ENCODE results near the gene HPS6. TPM values are rescaled to one million over a fixed set of nuclear protein-coding genes. Genes with fewer than 3 reads are reported as not detected.
"Not testable (repeated sequence)": the region's sequence is repeated elsewhere in the genome, so short reads cannot be mapped to it uniquely, and the experiment has no call there.

Gene HPS6
- 56.7 and 69.3 TPM in 2 replicates for total RNA-seq (2014; rRNA removed)
- polyA plus RNA-seq (2012) = 18.8 TPM

DNA sequence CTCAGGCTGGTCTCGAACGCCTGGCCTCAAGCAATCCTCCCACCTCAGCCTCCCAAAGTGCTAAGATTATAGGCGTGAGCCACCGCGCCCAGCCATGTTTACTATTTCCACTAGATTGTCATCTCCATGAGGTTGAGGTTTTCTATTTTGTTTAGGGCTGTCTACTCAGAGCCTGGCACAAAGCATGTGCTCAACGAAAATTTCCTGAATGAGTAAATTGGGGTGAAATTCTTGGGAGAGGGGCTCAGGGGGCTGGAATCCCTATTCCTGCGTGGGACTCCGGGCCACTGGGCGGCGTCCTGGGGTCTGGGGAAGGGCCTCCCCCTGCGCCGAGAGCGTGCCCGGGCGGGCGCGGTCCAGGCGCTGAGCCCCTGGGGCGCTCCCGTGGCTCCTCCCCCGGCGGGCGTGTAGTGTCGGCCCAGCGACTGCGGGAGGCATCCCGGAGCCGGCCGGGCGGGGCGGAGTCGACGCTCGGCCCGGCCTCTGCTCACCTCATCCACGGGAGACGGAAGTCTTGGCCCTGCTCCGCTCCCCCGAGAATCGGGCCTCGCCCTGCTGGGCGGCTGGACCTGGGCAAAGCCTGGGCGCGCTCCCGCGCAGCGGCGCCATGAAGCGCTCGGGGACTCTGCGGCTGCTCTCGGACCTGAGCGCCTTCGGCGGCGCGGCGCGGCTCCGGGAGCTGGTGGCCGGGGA is at the start of gene HPS6:
TSS of gene HPS6 (plus strand) at position 482 of the 693 bp plus-strand sequence. CDS start at position 608, 126 bp downstream.
- peak; percentile 90 for DNase-seq (ENCODE audit: low read depth)

DNA sequence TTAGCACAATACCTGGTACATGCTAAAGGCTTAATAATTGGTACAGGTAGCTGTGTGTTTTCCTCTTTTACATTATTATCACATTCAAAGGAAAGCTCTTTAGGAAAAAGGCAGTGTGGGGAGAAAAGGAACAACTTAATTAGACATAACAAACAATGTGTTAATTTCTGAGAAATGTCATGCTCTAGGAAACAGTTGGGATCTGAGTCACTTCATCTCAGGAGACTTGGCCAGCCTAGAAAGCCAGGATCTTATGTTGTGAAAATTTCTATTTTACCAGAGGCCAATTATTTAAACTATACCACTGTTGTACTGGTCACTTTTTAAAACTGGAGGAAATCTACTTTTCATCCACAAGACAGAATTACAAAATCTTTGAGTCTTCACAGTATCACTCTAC is 48.7 kb upstream of the HPS6 start:
- no peak for DNase-seq (ENCODE audit: low read depth)

DNA sequence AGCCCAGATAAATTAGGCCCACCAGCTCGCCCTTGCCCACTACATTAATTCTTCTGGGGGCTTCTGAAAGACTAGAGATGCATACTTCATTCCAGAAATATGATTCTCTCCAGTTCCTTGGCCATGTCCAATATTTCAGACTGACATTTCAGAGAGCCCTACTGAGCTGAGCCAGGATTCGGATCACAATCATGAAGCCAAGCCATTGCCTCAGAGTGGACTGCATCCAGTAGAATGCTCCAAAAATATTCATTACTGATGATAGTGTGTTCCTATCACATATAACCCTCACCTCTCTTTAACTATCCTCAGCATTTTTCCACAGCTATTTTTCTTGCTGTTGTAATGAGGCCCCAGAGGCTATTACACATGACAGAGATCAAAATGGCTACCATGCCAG is 47.9 kb upstream of the HPS6 start:
- no peak for DNase-seq (ENCODE audit: low read depth)

DNA sequence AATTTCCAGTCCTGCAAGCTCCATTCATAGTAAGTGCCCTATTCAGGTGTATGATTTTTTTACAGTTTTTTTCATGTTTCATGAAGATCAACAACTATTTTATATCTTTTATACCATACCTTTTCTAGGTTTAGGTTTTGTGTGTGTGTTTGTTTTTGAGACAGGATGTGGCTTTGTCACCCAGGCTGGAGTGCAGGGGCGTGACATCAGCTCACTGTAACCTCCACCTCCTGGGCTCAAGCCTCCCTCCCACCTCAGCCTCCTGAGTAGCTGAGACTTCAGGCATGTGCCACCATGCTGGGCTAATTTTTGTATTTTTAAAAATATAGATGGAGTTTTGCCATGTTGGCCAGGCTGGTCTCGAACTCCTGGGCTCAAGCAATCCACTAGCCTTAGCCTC is 44.2 kb upstream of the HPS6 start:
- DNase-seq (ENCODE audit: low read depth) = no peak

DNA sequence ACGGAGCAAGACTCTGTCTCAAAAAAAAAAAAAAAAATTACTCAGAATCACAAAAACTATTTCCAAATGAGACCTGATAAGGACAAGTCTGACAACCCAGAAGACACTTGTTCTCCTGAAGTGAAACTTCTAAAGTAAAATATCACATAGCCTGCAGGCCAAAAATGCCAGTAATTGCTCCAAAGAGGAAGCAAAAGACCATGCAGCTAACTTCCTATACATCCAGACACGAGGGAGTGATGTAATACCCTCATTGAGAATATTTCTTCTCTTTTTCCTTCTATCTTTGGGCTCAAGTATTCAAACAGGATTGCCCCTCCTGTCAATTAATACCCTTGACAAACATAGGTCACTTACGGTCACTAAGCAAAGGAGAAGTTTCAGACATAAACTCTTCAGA is 40.4 kb upstream of the HPS6 start:
- DNase-seq (ENCODE audit: low read depth) = no peak

DNA sequence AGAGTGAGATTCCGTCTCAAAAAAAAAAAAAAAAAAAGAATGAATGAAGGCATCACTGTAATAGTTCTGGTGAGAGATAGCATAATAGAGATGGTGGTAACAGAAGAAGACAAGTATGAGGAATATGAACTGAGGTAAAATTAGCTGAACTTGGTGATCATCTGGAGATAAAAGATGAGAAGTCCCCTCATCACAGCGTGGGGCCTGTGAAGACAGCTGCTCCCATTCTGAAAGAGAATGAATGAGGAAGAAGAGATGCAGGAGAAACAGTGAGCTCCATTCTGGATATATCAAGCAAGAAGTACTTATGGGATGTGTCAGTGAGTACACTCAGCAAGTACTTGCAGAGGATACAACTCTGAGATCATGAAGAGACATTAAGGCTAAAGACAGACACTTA is 37.9 kb upstream of the HPS6 start:
- DNase-seq (ENCODE audit: low read depth) = no peak

DNA sequence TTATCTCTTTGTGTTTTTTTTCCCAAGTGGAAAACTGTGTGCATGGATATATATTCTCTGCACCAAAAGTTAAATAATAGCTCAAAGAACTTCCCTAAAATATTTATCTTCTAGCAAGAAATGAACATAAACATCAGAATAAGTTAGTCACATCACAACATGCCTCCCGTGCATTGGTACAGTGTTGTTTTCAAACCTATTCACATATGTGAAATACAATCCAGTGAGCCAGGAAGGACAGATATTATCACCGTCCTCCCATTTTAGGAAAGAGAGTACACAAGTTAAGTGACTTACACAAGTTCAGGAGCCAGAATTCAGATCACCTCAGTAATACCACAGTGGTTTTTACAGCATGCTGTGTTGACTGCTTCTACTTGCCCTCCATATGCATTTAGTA is 31.4 kb upstream of the HPS6 start:
- no peak for DNase-seq (ENCODE audit: low read depth)

DNA sequence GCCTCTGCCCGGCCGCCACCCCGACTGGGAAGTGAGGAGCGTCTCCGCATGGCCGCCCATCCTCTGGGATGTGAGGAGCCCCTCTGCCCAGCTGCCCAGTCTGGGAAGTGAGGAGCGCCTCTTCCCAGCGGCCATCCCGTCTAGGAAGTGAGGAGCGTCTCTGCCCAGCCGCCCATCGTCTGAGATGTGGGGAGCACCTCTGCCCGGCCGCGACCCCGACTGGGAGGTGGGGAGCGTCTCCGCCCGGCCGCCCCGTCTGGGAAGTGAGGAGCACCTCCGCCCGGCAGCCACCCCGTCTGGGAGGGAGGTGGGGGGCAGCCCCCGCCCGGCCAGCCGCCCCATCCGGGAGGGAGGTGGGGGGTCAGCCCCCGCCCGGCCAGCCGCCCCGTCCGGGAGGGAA is 29.3 kb upstream of the HPS6 start:
- DNase-seq (ENCODE audit: low read depth) = not testable (repeated sequence)

DNA sequence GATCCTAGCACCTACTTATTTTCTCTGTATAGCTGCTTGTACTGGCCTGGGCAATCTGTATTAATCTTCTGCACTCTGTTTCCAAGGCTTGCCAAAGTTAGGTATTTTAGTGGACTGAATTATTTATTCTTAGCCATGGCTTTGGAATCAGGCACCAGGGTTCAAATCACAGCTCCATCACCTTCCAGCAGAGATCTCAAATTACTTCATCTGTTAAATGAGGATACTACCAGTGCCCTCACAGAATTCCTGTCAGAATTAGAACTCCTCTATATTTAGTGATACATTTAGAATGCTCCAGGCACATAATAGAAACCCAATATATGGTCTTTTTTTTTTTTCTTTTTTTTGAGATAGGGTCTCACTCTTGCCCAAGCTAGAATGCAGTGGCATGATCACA is 26.7 kb upstream of the HPS6 start:
- no peak for DNase-seq (ENCODE audit: low read depth)

DNA sequence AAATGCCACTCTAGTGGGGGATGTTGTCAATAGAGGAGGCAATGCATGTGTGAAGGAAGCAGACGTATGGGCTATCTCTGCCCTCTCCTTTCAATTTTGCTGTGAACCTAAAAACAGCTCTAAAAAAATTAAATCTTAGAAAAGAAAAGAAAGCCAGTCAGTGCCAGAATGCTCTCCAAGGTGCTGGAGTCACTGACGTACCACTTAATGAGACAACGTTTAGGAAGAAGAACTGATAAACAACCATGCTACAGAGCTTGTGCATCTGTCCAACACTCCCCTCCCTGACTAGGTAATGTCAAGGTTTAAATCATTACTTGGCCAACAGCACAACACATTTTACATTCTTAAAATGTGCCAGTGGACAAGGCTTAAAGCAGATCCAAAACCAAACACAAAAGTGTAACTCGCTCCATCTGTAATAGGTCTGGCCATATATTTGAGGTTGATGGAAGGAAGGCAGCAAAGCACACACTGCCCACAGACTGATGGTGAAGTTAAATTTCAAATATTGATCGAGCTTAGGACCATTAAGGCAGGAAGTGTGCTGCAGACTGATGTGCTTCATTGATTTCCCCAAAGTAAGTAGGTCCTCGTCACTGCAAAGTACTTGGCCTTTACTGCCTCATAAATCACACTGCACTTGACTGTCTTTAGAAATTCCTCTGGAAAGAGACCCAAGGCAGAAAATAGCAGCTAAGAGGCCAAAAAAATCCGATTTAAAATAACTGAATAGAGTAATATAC is 24.7 kb upstream of the HPS6 start:
- no peak for DNase-seq (ENCODE audit: low read depth)

DNA sequence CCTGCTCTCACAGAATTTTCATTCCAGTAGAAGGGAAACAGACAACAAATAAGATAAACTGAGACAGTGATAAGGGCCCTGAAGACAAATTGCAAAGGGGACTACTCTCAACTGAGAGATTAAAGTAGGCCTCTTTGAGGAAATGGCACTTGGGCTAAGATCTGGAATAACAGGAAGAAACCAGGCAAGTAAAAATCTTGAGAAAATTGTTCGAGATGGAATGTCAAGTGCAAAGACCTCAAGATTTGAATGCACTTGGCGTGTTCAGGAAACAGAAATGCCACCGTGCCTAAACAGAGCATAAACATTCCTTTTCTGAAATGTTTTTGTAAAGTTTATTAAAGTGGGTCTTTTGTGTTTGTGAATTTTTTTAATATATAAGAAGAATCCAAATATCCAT is 19.9 kb upstream of the HPS6 start:
- no peak for DNase-seq (ENCODE audit: low read depth)

DNA sequence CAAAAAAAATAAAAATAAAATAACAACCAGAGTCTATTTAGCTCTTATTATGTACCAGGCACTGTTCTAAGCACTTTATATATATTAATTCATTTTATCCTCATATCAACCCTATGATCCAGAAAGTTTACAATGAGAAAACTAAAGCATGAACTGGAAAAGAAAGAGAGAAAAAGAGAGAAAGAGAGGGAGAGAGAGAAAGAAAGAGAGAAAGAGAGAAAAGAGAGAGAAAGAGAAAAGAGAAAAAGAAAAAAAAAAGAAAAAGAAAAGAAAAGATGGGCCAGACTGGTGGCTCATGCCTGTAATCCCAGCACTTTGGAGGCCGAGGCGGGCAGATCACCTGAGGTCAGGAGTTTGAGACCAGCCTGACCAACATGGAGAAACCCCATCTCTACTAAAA is 19.1 kb upstream of the HPS6 start:
- DNase-seq (ENCODE audit: low read depth) = no peak

DNA sequence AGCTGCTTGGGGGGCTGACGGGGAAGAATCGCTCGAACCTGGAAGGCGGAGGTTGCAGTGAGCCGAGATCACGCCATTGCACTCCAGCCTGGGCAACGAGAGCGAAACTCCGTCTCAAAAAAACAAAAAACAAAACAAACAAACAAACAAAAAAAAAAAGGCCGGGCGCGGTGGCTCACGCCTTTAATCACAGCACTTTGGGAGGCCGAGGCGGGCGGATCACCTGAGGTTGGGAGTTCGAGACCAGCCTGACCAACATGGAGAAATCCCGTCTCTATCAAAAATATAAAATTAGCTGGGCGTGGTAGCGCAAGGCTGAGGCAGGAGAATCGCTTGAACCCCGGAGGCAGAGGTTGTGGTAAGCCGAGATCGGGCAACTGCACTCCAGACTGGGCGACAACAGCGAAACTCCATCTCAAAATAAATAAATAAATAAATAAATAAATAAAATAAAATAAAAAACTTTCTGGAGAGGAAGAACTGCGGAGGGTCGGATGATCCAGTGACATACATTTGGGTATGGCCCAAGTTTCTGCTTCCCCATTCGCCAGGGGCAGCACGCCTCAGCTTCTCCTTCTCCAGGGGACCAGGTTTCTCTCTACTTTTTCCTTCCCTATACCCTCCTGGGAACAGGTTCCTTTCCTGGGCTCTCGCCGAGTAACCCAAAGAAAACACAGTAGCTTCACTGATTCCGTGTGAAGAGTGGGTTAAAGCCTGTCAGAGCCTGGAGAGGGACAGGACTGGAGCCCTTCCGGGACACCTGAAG is 10.1 kb upstream of the HPS6 start:
- not testable (repeated sequence) for DNase-seq (ENCODE audit: low read depth)

DNA sequence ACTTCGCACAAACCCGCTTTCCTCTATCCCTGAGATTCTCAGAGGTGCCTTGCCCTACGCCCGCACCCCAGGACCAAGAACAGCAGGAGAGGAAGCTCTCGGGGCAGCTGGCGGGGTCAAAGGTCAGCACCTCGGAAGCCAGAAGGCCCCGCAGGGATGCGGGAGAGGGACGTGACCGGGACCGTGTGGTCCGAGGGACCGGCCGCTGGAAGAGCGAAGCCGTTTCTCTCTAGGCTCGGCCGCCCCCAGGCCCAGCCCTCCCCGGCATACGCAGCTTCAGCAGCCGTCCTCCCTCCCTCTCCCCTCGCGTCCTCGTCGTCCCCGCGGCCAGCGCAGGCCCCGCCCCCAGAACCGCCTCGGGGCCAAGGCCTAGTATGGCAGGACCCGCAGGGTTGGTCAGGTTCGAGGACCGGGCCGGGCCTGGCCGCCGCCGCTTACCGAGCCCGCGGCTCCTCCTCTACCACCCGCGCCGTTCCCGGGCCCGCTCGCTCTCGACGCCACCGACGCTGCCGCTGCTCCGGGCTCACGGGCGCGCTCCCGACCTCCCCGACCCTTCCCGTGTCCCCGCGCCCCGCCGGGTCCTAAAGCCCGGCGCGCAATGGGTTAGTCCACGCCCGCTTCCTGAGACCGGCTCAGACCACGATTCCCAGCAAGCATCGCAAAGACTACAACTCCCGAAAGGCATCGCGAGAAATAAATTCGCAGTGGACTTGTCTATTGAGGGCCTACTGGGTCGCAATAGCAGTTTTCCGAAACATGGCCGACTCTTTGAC is 9.3 kb upstream of the HPS6 start, which contains the start of gene ARMH3:
TSS of gene ARMH3 (minus strand) at position 527 of the 773 bp plus-strand sequence. CDS start 16,059 bp downstream, outside the sequence.
- peak; percentile 98 for DNase-seq (ENCODE audit: low read depth)

DNA sequence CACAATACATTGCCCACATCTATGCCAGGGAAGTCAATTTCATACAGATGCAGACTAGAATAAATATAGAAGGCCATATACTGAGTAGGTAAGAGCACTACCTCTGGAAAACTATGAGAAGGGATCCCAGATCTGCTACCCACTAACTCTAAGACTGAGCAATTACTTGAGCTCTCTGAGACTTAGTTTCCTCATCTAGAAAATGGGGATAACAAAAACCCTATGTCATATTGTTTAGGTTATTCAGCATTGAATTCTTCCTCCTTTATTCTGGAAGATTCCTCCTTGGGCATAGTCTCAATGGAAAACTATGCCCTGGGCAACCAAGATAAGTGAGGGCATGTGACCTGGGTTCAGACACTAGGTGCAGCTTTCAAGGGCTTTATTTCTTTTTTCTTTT is 5.2 kb upstream of the HPS6 start:
- DNase-seq (ENCODE audit: low read depth) = no peak

DNA sequence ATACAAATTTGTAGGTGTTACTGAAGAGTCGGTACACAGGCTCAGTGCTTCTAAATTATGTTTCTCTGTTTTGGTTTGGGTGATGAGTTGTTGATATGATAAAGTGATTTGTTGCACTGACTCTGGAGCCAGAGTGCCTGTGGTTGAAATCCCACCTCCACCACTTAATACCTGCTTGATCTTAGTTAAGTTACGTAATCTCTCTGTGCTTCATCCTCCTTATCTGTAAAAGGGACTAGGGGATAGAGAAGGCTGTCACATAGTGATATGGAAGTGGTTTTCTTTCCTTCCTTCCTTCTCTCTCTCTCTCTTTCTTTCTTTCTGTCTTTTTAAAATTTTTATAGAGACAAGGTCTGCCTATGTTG is 664 bp upstream of the HPS6 start:
- no peak for DNase-seq (ENCODE audit: low read depth)

DNA sequence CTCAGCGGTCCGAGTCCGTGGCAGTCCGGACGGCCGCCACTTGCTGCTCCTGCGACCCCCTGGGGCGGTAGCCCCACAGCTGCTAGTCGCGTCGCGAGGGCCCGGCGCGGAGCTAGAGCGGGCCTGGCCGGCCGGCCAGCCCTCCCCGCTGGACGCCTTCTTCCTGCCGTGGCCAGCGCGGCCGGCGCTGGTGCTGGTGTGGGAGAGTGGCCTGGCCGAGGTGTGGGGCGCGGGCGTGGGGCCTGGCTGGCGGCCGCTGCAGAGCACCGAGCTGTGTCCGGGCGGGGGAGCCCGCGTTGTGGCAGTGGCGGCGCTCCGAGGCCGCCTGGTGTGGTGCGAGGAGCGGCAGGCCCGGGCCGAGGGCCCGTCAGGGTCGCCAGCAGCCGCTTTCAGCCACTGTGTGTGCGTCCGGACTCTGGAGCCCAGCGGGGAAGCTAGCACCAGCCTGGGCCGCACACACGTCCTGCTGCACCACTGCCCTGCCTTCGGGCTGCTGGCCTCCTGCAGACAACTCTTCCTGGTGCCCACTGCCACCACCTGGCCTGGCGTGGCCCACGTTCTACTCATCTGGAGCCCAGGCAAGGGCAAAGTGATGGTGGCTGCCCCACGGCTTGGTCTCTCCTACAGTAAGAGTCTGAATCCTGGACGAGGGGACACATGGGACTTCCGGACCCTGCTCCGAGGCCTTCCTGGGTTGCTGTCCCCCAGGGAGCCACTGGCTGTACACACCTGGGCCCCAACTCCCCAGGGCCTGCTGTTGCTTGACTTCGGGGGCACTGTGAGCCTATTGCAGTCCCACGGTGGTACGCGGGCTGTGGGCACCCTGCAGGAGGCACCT is 631 bp downstream of the HPS6 start:
- no peak for DNase-seq (ENCODE audit: low read depth)

DNA sequence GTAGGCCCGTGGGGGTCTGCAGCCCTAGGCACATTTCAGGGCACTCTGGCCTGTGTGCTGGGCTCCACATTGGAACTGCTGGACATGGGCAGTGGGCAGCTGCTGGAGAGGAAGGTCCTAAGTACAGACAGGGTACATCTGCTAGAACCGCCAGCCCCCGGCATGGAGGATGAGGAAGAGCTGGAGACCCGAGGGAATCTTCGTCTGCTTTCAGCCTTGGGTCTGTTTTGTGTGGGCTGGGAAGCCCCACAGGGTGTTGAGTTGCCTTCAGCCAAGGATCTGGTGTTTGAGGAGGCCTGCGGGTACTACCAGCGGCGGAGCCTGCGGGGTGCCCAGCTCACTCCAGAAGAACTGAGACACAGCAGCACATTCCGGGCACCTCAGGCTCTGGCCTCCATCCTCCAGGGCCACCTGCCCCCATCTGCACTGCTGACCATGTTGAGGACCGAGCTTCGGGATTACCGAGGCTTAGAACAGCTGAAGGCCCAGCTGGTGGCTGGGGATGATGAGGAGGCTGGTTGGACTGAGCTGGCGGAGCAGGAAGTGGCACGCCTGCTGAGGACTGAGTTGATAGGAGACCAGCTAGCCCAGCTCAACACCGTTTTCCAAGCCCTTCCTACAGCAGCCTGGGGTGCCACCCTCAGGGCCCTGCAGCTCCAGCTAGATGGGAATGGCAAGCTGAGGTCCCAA is 1.4 kb downstream of the HPS6 start:
- DNase-seq (ENCODE audit: low read depth) = peak; percentile 23

DNA sequence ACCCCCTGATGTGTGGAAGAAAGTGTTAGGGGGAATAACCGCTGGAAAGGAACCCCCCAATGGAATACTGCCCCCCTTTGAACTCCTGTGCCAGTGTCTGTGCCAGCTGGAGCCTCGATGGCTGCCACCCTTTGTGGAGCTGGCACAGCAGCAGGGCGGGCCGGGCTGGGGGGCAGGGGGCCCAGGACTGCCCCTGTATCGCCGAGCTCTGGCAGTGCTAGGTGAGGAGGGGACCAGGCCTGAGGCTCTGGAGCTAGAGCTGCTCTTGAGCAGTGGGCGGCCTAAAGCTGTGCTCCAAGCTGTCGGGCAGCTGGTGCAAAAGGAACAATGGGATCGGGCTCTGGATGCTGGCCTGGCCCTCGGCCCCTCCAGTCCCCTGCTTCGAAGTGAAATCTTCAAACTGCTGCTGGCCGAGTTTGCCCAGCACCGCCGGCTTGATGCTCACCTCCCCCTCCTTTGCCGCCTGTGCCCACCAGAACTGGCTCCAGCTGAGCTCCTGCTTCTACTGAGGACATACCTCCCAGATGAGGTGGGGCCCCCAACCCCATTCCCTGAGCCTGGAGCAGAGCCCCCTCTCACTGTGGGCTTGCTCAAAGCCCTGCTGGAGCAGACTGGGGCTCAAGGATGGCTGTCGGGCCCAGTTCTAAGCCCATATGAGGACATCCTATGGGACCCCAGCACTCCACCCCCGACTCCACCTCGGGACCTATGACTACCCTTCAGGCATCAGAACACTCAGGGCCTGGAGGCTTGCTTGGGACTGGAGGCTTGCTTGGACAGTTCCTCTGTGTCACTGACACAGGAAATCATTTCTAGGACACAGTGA is 2.2 kb downstream of the HPS6 start:
- no peak for DNase-seq (ENCODE audit: low read depth)
